HepG2 (cell line): Measurements from ENCODE around the gene TTC28. TPM values are rescaled to one million over a fixed set of nuclear protein-coding genes. Genes with fewer than 3 reads are reported as not detected.

Source experiments
- ATAC-seq: fragments of 200-7000 bp; cut with Tn5 transposase; 3 replicates; pipeline ENCODE4 v1.9.1; 2020; ENCODE audit warnings: mild to moderate bottlenecking, moderate library complexity
- BruUV-seq: library from RNA; stranded (reverse); fragments of 400-500 nt; replicated peaks from 2 replicates; lab custom pipeline; 2021; lab: Mats Ljungman, UMichigan
- CTCF ChIA-PET: fragments of 300-600 bp; formaldehyde crosslinking; extraction: SDS; loops from one replicate; lab custom pipeline; 2021; ENCODE audit warnings: low total read pairs, inconsistent platforms, low intra/inter-chr PET ratio; lab: Yijun Ruan, JAX
- POLR2A ChIA-PET: fragments of 350-600 bp; sonication (Branson Sonifier 250); formaldehyde crosslinking; loops from one replicate; lab custom pipeline; 2020; ENCODE audit warnings: antibody characterized with exemption, inconsistent platforms; lab: Yijun Ruan, JAX
- DNase-seq: peaks from one replicate; pipeline ENCODE4 v3.0.0-alpha.2; 2015; ENCODE audit warnings: low spot score
- FAIRE-seq: peaks from 3 replicates; lab custom pipeline; 2011; peaks lifted over from hg19 to GRCh38; lab: Jason Lieb, UNC
- H2AFZ ChIP-seq: one replicate; pipeline ENCODE4 v1.6.1; 2011; ENCODE audit warnings: low read length, inconsistent platforms
- H3K27ac ChIP-seq: fragments of 300-600 bp; 3 replicates; pipeline ENCODE4 v1.8.0; 2011; ENCODE audit warnings: mixed run types, mild to moderate bottlenecking, mixed read lengths, low read length, inconsistent platforms; ENCODE audit not compliant: insufficient read depth; ENCODE audit errors: extremely low read length
- H3K27me3 ChIP-seq, 2 experiments: fragments of 200-600 bp in 1 of 2; 2 replicates in 1 of 2; 3 replicates in 1 of 2; pipeline versions ENCODE4 v1.6.0 to v1.8.0; 2011; ENCODE audit warnings: low read length in 2 of 2, mild to moderate bottlenecking in 2 of 2, moderate library complexity in 2 of 2, inconsistent platforms in 1 of 2; ENCODE audit not compliant: insufficient read depth in 2 of 2, control insufficient read depth in 1 of 2
- H3K36me3 ChIP-seq, 2 experiments: fragments of 200-600 bp in 1 of 2; replicated peaks in 1 of 2; 2 replicates in 1 of 2; 3 replicates in 1 of 2; pipeline versions ENCODE4 v1.5.1 to v1.8.0; 2011; ENCODE audit warnings: low read length in 2 of 2, inconsistent platforms in 1 of 2; ENCODE audit not compliant: insufficient read depth in 2 of 2, control insufficient read depth in 1 of 2
- H3K4me1 ChIP-seq: 2 replicates; pipeline ENCODE4 v1.5.1; 2012; ENCODE audit warnings: low read length, inconsistent platforms; ENCODE audit not compliant: insufficient read depth
- H3K4me2 ChIP-seq: 2 replicates; pipeline ENCODE4 v1.6.0; 2011; ENCODE audit warnings: low read depth, low read length, inconsistent platforms
- H3K4me3 ChIP-seq, 3 experiments: fragments of 200-600 bp in 1 of 3; sonication (generic), shearing (Covaris generic) in 1 of 3; replicated peaks in 1 of 3; 2 replicates each; pipeline ENCODE4 v1.5.1; 2011 to 2016; ENCODE audit warnings: low read length in 3 of 3, inconsistent platforms in 2 of 3, low read depth in 2 of 3, mild to moderate bottlenecking in 2 of 3, control low read depth in 1 of 3, mixed read lengths in 1 of 3; ENCODE audit not compliant: insufficient read depth in 1 of 3
- H3K79me2 ChIP-seq: one replicate; pipeline ENCODE4 v1.6.1; 2011; ENCODE audit warnings: low read length, inconsistent platforms; ENCODE audit not compliant: insufficient read depth
- H3K9ac ChIP-seq: 2 replicates; pipeline ENCODE4 v1.6.0; 2011; ENCODE audit warnings: mild to moderate bottlenecking, low read depth, low read length, inconsistent platforms; ENCODE audit not compliant: insufficient read depth
- H3K9me3 ChIP-seq: 2 replicates; pipeline ENCODE4 v1.5.1; 2012; ENCODE audit warnings: mild to moderate bottlenecking, low read length
- H4K20me1 ChIP-seq: 2 replicates; pipeline ENCODE4 v1.6.0; 2011; ENCODE audit warnings: inconsistent platforms, mild to moderate bottlenecking, low read length, moderate library complexity; ENCODE audit not compliant: insufficient read depth
- CBX5 ChIP-seq: sonication (generic); formaldehyde crosslinking; IDR thresholded peaks from 2 replicates; pipeline ENCODE4 v1.4.0; 2020; ENCODE audit warnings: missing genetic modification reagents, borderline replicate concordance
- FLYWCH1 ChIP-seq: sonication (generic); formaldehyde crosslinking; IDR thresholded peaks from 2 replicates; pipeline ENCODE4 v1.8.1; 2023; ENCODE audit warnings: mild to moderate bottlenecking, missing genetic modification reagents
- HES4 ChIP-seq: sonication (generic); formaldehyde crosslinking; IDR thresholded peaks from 2 replicates; pipeline ENCODE4 v1.9.0; 2021; ENCODE audit warnings: mild to moderate bottlenecking, missing genetic modification reagents, borderline replicate concordance
- JARID2 ChIP-seq: sonication (generic); formaldehyde crosslinking; IDR thresholded peaks from 2 replicates; pipeline ENCODE4 v1.8.1; 2023; ENCODE audit warnings: missing genetic modification reagents, inconsistent platforms; ENCODE audit not compliant: insufficient replicate concordance
- KDM4B ChIP-seq: sonication (generic); formaldehyde crosslinking; IDR thresholded peaks from 2 replicates; pipeline ENCODE4 v1.4.0; 2020; ENCODE audit warnings: missing genetic modification reagents
- MAFK ChIP-seq, 2 experiments: IDR thresholded peaks in 1 of 2; conservative IDR thresholded peaks in 1 of 2; 2 replicates each; pipeline ENCODE4 v1.6.1; 2011; ENCODE audit warnings: improper control_type of control experiment in 2 of 2, low read length in 2 of 2
- NCOA1 ChIP-seq: sonication (generic); formaldehyde crosslinking; IDR thresholded peaks from 2 replicates; pipeline ENCODE4 v1.9.0; 2021; ENCODE audit warnings: missing genetic modification reagents
- NFE2 ChIP-seq: sonication (generic); formaldehyde crosslinking; IDR thresholded peaks from 2 replicates; pipeline ENCODE4 v1.4.0; 2020; ENCODE audit warnings: missing genetic modification reagents
- PTBP1 ChIP-seq: fragments of 200-400 bp; formaldehyde crosslinking; IDR thresholded peaks from 2 replicates; pipeline ENCODE4 v1.6.1; 2018; ENCODE audit warnings: low read length, low read depth; ENCODE audit not compliant: poor library complexity, severe bottlenecking
- RCOR2 ChIP-seq: IDR thresholded peaks from 2 replicates; pipeline ENCODE4 v1.6.1; 2016; ENCODE audit warnings: missing biosample characterization, missing genetic modification reagents
- REL ChIP-seq: sonication (generic); formaldehyde crosslinking; conservative IDR thresholded peaks from 2 replicates; pipeline ENCODE4 v1.8.0; 2022; ENCODE audit warnings: mild to moderate bottlenecking, missing genetic modification reagents, moderate library complexity
- ZNF138 ChIP-seq: sonication (generic); formaldehyde crosslinking; IDR thresholded peaks from 2 replicates; pipeline ENCODE4 v1.5.0; 2020; ENCODE audit warnings: mild to moderate bottlenecking, low read depth, missing genetic modification reagents
- ZNF678 ChIP-seq: sonication (generic); formaldehyde crosslinking; IDR thresholded peaks from 2 replicates; pipeline ENCODE4 v1.4.0; 2020; ENCODE audit warnings: mild to moderate bottlenecking, missing genetic modification reagents
- ZNF691 ChIP-seq: sonication (generic); formaldehyde crosslinking; IDR thresholded peaks from 2 replicates; pipeline ENCODE4 v1.4.0; 2020; ENCODE audit warnings: missing genetic modification reagents, low read depth, mild to moderate bottlenecking, borderline replicate concordance
- ZSCAN5A ChIP-seq: sonication (generic); formaldehyde crosslinking; IDR thresholded peaks from 2 replicates; pipeline ENCODE4 v1.8.0; 2022; ENCODE audit warnings: mild to moderate bottlenecking, missing genetic modification reagents, borderline replicate concordance
- WGBS: methylation state at CpG from one replicate; pipeline ENCODE4 v1.1.6; 2017; ENCODE audit warnings: low lambda C conversion rate; 5-methylcytosine and 5-hydroxymethylcytosine counted together
- in situ Hi-C: cut with HindIII; loops from 2 replicates; pipeline ENCODE4 v1.10.0; 2017; ENCODE audit warnings: low pct_unique_long_range_greater_than_20kb; ENCODE audit not compliant: extremely low pct_ligation_motif_present
- intact Hi-C: fragments of 100-400 bp; cut with micrococcal nuclease; formaldehyde crosslinking; loops from one replicate; pipeline ENCODE4 v1.10.0; 2022; ENCODE audit not compliant: unreplicated experiment
- polyA plus RNA-seq, 8 experiments: library from polyadenylated mRNA; depleted of rRNA in 3 of 8; stranded (reverse) in 7 of 8; unstranded in 1 of 8; fragments of >200 nt; fragmentation: Illumina TruSeq in 4 of 8; extraction: Trizol in 4 of 8; gene quantifications; 2 replicates each; pipeline versions ENCODE4 v1.2.1 to v1.2.3, GENCODE V29; 2011 to 2016; ENCODE audit warnings: low read depth in 4 of 8, missing spikeins in 1 of 8, mixed read lengths in 1 of 8; ENCODE audit not compliant: insufficient read depth in 1 of 8
- total RNA-seq, 5 experiments: library from RNA; depleted of rRNA; stranded (reverse); fragments of >200 nt; fragmentation: Illumina TruSeq; extraction: Trizol; gene quantifications; 2 replicates each; pipeline ENCODE4 v1.2.3, GENCODE V29; 2016; ENCODE audit warnings: low read depth in 1 of 5
- TF ChIP-seq, protein P1 (sequence below): sonication (generic); formaldehyde crosslinking; IDR thresholded peaks from 2 replicates; pipeline ENCODE4 v1.5.1; 2020; ENCODE audit warnings: mild to moderate bottlenecking, moderate library complexity, missing genetic modification reagents
- TF ChIP-seq, protein P2 (sequence below): sonication (generic); formaldehyde crosslinking; IDR thresholded peaks from 2 replicates; pipeline ENCODE4 v1.8.1; 2023; ENCODE audit warnings: mild to moderate bottlenecking, missing genetic modification reagents, borderline replicate concordance

TTC28 gene
- total and polyA plus RNA-seq, 2 of the 13 experiments (the other 11 are each of a cell fraction or from before 2014, with no cell fraction given): 4.2 to 13.1 TPM

- TF ChIP-seq, protein P1, sequence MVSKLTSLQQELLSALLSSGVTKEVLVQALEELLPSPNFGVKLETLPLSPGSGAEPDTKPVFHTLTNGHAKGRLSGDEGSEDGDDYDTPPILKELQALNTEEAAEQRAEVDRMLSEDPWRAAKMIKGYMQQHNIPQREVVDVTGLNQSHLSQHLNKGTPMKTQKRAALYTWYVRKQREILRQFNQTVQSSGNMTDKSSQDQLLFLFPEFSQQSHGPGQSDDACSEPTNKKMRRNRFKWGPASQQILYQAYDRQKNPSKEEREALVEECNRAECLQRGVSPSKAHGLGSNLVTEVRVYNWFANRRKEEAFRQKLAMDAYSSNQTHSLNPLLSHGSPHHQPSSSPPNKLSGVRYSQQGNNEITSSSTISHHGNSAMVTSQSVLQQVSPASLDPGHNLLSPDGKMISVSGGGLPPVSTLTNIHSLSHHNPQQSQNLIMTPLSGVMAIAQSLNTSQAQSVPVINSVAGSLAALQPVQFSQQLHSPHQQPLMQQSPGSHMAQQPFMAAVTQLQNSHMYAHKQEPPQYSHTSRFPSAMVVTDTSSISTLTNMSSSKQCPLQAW (CRISPR knock-in tag): no peak
- TF ChIP-seq NCOA1: no peak
- TF ChIP-seq CBX5 (CRISPR knock-in tag): no peak
- no peak for TF ChIP-seq ZSCAN5A
- no peak for TF ChIP-seq ZNF138 (CRISPR knock-in tag)
- no peak for TF ChIP-seq RCOR2 (CRISPR knock-in tag)
- TF ChIP-seq KDM4B (CRISPR knock-in tag): no peak
- TF ChIP-seq FLYWCH1 (CRISPR knock-in tag): no peak
- TF ChIP-seq ZNF691 (CRISPR knock-in tag): no peak
Measured at GRCh38 chr22:28563636-28564035, 116.0 kb downstream of the TTC28 start (continued).

DNA sequence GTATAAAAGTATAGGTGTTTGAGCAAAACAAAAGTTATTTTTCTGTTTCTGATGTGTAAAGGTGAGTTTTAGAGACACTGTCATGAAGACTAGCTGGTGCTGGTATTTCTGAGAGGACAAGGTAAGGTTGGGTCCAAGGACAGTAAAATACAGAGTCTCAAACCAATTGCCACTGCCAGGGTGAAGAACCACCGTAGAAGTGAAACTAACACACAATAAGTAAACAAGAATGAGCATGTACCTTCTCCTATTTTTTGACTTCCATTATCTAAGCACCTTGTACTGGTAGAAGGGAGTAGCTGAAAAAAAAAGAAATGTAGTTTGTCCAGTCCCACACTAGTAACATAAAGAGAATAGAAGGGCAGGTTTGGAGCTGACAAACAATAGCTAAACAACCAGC is 117.3 kb downstream of the TTC28 start:
- Histone ChIP-seq H3K27me3 (no peaks in the 10 kb centered on the region), H3K4me3 (no peak overlapping the region), H2AFZ (no peak overlapping the region), H3K27ac (no peak overlapping the region), H4K20me1 (no peaks in the 10 kb centered on the region), H3K79me2 (peaks cover 2% of the 10 kb centered on the region), H3K4me1 (peaks cover 13% of the 10 kb centered on the region), H3K36me3 (no peaks in the 10 kb centered on the region), H3K9ac (no peak overlapping the region), H3K4me2 (no peak overlapping the region), H3K9me3 (no peaks in the 10 kb centered on the region)
- WGBS: 91% methylated on average over 1 of the region's 1 CpG
- ChIA-PET CTCF (no interaction called here), POLR2A (no interaction called here)
- no TSS peak for BruUV-seq
- in situ Hi-C loops: no loop called here
- DNase-seq (no peak), ATAC-seq (no peak), FAIRE-seq (no peak)
- intact Hi-C loops: no loop called here
- TF ChIP-seq, protein P2, sequence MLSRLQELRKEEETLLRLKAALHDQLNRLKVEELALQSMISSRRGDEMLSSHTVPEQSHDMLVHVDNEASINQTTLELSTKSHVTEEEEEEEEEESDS (CRISPR knock-in tag): no peak
- no peak for TF ChIP-seq PTBP1
- TF ChIP-seq REL (CRISPR knock-in tag): no peak
- TF ChIP-seq ZNF678 (CRISPR knock-in tag): no peak
- TF ChIP-seq JARID2 (CRISPR knock-in tag): no peak
- TF ChIP-seq NFE2 (CRISPR knock-in tag): no peak
- no peak for TF ChIP-seq HES4 (CRISPR knock-in tag)
- TF ChIP-seq MAFK (conservative IDR thresholded peaks at IDR 0.05 in 1 of 2, IDR thresholded peaks at IDR 0.05 in 1 of 2; ENCODE audit: low read length in 2 of 2): no peak
